PC-9 (cell line): Measurements from ENCODE around the gene AHDC1. TPM values are rescaled to one million over a fixed set of nuclear protein-coding genes. Genes with fewer than 3 reads are reported as not detected.

Experiments used
- BruUV-seq: library from RNA; stranded (reverse); fragments of 400-500 nt; replicated peaks from 2 replicates; lab custom pipeline; 2021; lab: Mats Ljungman, UMichigan
- CTCF ChIA-PET: fragments of 300-600 bp; sonication (Branson Sonifier 250); formaldehyde crosslinking; loops from one replicate; lab custom pipeline; 2022; ENCODE audit warnings: antibody characterized with exemption; lab: Charles Lee
- POLR2A ChIA-PET: fragments of 300-600 bp; sonication (Branson Sonifier 250); formaldehyde crosslinking; loops from one replicate; lab custom pipeline; 2022; ENCODE audit warnings: antibody characterized with exemption; ENCODE audit not compliant: unreplicated experiment; lab: Charles Lee
- DNase-seq, 2 experiments: peaks; one replicate each; pipeline versions ENCODE4 v3.0.0 to v3.0.0-alpha.2; 2015 to 2022; ENCODE audit warnings: mixed read lengths in 1 of 2
- H2AFZ ChIP-seq: fragments of 200-600 bp; sonication (generic); 2 replicates; pipeline ENCODE4 v1.8.1; 2017; ENCODE audit warnings: antibody characterized with exemption
- H3F3A ChIP-seq: fragments of 200-600 bp; sonication (generic); 2 replicates; pipeline ENCODE4 v1.8.1; 2017; ENCODE audit warnings: antibody characterized with exemption, mild to moderate bottlenecking, low read depth; ENCODE audit not compliant: insufficient read depth
- H3K27ac ChIP-seq: fragments of 200-600 bp; sonication (generic); 2 replicates; pipeline ENCODE4 v1.6.1; 2016; ENCODE audit warnings: mixed run types
- H3K27me3 ChIP-seq: fragments of 200-600 bp; sonication (generic); 2 replicates; pipeline ENCODE4 v1.6.1; 2016; ENCODE audit warnings: low read depth, mixed run types; ENCODE audit not compliant: insufficient read depth
- H3K36me3 ChIP-seq: fragments of 200-600 bp; sonication (generic); 2 replicates; pipeline ENCODE4 v1.6.1; 2016; ENCODE audit warnings: low read depth, mixed run types
- H3K4me1 ChIP-seq: fragments of 200-600 bp; sonication (generic); replicated peaks from 2 replicates; pipeline ENCODE4 v1.6.1; 2016; ENCODE audit warnings: mixed run types; ENCODE audit not compliant: insufficient read depth
- H3K4me2 ChIP-seq: fragments of 200-600 bp; sonication (generic); 2 replicates; pipeline ENCODE4 v1.6.1; 2017; ENCODE audit warnings: mixed run types
- H3K4me3 ChIP-seq: fragments of 200-600 bp; sonication (generic); 2 replicates; pipeline ENCODE4 v1.6.1; 2016; ENCODE audit warnings: mixed run types
- H3K79me2 ChIP-seq: fragments of 200-600 bp; sonication (generic); 2 replicates; pipeline ENCODE4 v1.6.1; 2017; ENCODE audit warnings: low read depth, mixed run types
- H3K9me2 ChIP-seq: fragments of 200-600 bp; sonication (generic); 2 replicates; pipeline ENCODE4 v1.8.1; 2017; ENCODE audit warnings: mild to moderate bottlenecking; ENCODE audit not compliant: insufficient read depth
- H3K9me3 ChIP-seq: fragments of 200-600 bp; sonication (generic); 2 replicates; pipeline ENCODE4 v1.8.1; 2016; ENCODE audit warnings: low read depth; ENCODE audit not compliant: insufficient read depth
- H4K20me1 ChIP-seq: fragments of 200-600 bp; sonication (generic); 2 replicates; pipeline ENCODE4 v1.8.1; 2017; ENCODE audit not compliant: insufficient read depth
- EZH2 ChIP-seq: fragments of 200-600 bp; sonication (generic); IDR thresholded peaks from 2 replicates; pipeline ENCODE4 v1.8.0; 2017; ENCODE audit warnings: antibody characterized with exemption, low read depth
- intact Hi-C: fragments of 100-400 bp; cut with micrococcal nuclease; formaldehyde crosslinking; loops from one replicate; pipeline ENCODE4 v1.10.0; 2022; ENCODE audit not compliant: unreplicated experiment
- total RNA-seq: library from RNA; stranded (reverse); gene quantifications from 2 replicates; pipeline ENCODE4 v1.2.3, GENCODE V29; 2021
- TF ChIP-seq, protein P1 (sequence below): fragments of 200-600 bp; sonication (generic); conservative IDR thresholded peaks from 2 replicates; pipeline ENCODE4 v1.6.1; 2017; ENCODE audit warnings: mixed run types, antibody characterized with exemption, mild to moderate bottlenecking, moderate library complexity

The AHDC1 gene
- total RNA-seq, 1 experiment from 2014 or later, result 48.8 TPM

GRCh38 chr1:27626031-27626935 lies 22.3 kb upstream of the AHDC1 start:
- CTCF ChIA-PET, result no interaction called here
- BruUV-seq, result no TSS peak
- no peak for TF ChIP-seq EZH2
- TF ChIP-seq, protein P1, sequence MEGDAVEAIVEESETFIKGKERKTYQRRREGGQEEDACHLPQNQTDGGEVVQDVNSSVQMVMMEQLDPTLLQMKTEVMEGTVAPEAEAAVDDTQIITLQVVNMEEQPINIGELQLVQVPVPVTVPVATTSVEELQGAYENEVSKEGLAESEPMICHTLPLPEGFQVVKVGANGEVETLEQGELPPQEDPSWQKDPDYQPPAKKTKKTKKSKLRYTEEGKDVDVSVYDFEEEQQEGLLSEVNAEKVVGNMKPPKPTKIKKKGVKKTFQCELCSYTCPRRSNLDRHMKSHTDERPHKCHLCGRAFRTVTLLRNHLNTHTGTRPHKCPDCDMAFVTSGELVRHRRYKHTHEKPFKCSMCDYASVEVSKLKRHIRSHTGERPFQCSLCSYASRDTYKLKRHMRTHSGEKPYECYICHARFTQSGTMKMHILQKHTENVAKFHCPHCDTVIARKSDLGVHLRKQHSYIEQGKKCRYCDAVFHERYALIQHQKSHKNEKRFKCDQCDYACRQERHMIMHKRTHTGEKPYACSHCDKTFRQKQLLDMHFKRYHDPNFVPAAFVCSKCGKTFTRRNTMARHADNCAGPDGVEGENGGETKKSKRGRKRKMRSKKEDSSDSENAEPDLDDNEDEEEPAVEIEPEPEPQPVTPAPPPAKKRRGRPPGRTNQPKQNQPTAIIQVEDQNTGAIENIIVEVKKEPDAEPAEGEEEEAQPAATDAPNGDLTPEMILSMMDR, result no peak

DNA sequence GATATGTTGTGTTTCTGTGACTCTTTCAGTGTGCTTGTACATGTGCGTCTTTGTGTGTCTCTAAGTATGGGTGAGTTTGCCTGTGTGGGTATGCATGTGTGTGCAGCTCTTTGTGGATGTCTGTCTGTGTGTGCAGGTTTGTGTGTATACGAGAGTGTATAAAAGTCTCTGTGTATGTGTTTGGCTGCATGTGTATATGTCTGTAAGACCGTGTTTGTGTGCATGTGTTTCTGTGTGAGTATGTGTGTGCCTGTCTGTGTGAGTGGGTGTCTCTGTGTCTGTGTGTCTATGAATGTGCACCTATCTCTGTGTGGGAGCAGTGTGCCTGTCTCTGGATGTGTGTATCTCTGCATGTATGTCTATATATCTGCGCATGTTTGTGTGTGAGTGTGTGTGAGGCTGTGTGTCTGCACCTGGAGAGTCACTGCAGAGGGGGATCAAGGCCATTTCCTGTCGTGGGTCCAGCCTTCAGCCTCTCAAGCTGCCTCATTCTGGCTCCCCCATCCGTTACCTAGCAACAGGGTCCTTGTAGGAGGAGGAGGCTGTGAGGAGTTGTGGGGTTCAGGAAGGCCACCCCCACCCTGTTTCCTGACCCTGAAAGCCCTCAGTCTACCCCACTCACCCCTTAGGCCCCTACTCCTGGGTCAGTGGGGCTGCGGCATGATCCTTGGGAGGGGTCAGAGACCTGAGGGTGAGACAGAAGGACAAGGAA lies 20.7 kb upstream of the AHDC1 start:
- no peak overlapping the region for H3K27ac ChIP-seq
- POLR2A ChIA-PET, result no interaction called here

More at GRCh38 chr1:27626031-27626935, 22.3 kb upstream of the AHDC1 start:
- H3K79me2 ChIP-seq, result no peaks in the 10 kb centered on the region
- H3K9me2 ChIP-seq, result no peaks in the 10 kb centered on the region
- H2AFZ ChIP-seq, result no peak overlapping the region
- H3K4me1 ChIP-seq, result peaks cover 5% of the 10 kb centered on the region; the same call in 1 of the 2 replicates
- H3K4me2 ChIP-seq, result no peak overlapping the region
- POLR2A ChIA-PET, result no interaction called here
- no peak overlapping the region for H3K27ac ChIP-seq
- no peaks in the 10 kb centered on the region for H4K20me1 ChIP-seq
- H3K27me3 ChIP-seq, result no peaks in the 10 kb centered on the region
- no peaks in the 10 kb centered on the region for H3K9me3 ChIP-seq
- no peak for DNase-seq
- H3F3A ChIP-seq, result no peaks in the 10 kb centered on the region
- intact Hi-C loops, result no loop called here
- H3K4me3 ChIP-seq, result no peak overlapping the region
- H3K36me3 ChIP-seq, result no peaks in the 10 kb centered on the region

More for the DNA sequence above, 20.7 kb upstream of the AHDC1 start:
- CTCF ChIA-PET, result no interaction called here
- Histone ChIP-seq H3K4me1 (peaks cover 5% of the 10 kb centered on the region; the same call in 1 of the 2 replicates), H3K4me3 (no peak overlapping the region), H3K36me3 (no peaks in the 10 kb centered on the region), H4K20me1 (no peaks in the 10 kb centered on the region), H3K79me2 (no peaks in the 10 kb centered on the region), H3K9me3 (no peaks in the 10 kb centered on the region), H2AFZ (no peak overlapping the region), H3K9me2 (no peaks in the 10 kb centered on the region), H3K4me2 (no peak overlapping the region), H3K27me3 (no peaks in the 10 kb centered on the region), H3F3A (no peaks in the 10 kb centered on the region)
- DNase-seq, result no peak
- BruUV-seq, result no TSS peak
- intact Hi-C loops, result no loop called here
- TF ChIP-seq, protein P1, result no peak
- TF ChIP-seq EZH2, result no peak
